ENCODE measurements around the gene MOSPD2. TPM values are rescaled to one million over a fixed set of nuclear protein-coding genes. Genes with fewer than 3 reads are reported as not detected.

MOSPD2 gene
- total RNA-seq, 4 donors from 2014 or later = 19.0 to 35.8 (median 21.9) TPM

DNA sequence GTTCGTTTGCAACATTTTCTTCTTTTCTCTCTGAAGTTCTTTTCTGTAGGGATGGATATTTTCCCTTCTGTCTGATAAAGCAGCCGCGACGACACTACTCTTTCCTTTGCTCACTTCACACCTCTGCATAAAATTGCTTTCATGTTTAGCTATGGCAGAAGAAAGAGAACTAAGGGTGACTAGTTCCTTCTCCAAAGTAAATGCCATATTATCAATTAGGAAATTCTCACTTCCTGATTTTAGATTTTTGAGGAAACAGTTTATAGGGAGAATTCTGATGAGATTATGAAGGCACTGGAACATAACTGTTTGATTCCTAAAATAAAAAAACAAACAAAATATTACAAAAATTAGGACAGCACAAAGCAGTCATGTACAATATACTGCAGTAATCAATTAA, 29.6 kb upstream of the MOSPD2 start:
- no peak for TF ChIP-seq CTCF (IDR thresholded peaks at IDR 0.05)
- DNase-seq (ENCODE audit: low spot score) = no peak
- ATAC-seq (ENCODE audit: low FRiP score) = no peak

- TF ChIP-seq CTCF (IDR thresholded peaks at IDR 0.05) = no peak
- ATAC-seq (ENCODE audit: low FRiP score) = no peak
- DNase-seq (ENCODE audit: low spot score) = no peak
Measured at GRCh38 chrX:14851526-14851925, 21.7 kb upstream of the MOSPD2 start.

GRCh38 chrX:14864631-14865030, 8.6 kb upstream of the MOSPD2 start:
- ATAC-seq (ENCODE audit: low FRiP score) = no peak
- DNase-seq (ENCODE audit: low spot score) = no peak
- TF ChIP-seq CTCF (IDR thresholded peaks at IDR 0.05) = no peak

DNA sequence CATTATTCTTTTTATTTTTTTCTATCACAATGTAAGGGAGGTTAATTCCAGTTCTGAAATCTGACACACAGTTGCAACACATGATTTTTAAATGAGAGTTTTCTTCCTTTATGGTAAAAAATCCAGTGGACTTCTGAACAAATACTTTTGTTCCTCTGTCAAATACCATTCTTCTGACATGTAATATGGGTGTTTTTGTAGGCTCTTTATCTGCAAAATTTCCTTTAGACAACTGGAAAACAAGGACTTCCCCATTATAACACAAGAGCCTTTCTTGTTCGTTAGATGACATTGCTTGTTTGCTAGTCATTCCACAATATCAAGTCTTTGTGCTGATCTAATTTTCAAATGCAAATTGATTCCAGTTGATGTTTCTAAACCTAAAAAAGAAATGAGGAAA, 8.0 kb upstream of the MOSPD2 start:
- TF ChIP-seq CTCF (IDR thresholded peaks at IDR 0.05) = no peak
- ATAC-seq (ENCODE audit: low FRiP score) (no peak), DNase-seq (ENCODE audit: low spot score) (no peak)

DNA sequence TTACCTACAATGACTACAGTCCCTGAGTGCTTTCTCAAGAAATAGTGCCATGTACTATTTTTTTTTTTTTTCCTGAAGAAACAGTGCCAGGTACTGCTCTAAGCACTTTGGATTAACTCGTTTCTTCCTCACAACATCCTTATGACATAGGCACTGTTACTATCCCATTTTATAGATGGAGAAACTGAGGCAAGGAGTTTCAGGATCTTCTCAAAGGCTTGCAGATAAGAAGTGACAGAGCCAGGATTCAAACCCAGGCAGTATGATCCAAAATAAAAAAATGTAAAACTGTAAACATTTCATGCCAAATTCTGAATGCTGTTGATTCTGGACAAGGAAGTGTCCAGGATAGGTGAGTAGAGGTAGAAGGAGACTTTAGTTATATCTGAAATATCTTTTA, 1.5 kb upstream of the MOSPD2 start:
- DNase-seq (ENCODE audit: low spot score) (no peak), ATAC-seq (ENCODE audit: low FRiP score) (no peak)
- TF ChIP-seq CTCF (IDR thresholded peaks at IDR 0.05) = no peak

DNA sequence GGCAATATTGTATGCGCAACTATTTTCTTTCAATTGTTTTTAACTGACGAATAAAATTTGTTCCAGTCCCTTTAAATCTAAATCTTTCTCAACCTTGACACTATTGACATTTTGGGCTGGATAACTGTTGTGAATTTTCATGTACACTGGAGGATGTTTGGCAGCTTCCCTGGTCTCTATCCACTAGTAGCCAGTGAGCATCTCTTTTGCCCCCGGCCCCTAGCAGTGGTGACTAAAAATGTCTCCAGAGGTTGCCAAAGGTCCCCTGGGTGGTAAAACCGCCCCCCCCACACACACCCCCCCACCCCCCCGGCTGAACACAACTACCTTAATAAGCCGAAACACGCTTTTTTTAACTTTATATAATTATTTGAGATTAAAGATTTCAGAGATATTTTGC, 866 bp upstream of the MOSPD2 start:
- DNase-seq (ENCODE audit: low spot score) = no peak
- ATAC-seq (ENCODE audit: low FRiP score) = no peak

DNA sequence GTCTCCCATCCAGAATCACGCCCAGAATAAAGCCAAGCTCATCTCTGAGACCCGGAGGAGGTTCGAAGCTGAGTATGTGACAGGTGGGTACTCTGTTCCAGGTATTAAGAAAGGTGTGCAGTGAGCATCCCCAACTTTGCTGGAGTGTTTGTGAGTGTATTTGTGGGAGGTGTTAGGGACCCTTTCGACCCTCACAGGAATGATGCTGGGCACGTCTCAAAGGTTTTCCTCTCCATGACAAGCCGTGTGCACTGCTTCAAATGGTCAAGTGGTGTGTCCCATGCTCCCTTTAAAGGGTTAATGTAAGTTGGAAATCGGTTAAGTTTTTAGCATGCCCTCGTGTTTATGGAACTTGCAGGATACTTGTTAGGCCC, 442 bp downstream of the MOSPD2 start:
- no peak for ATAC-seq (ENCODE audit: low FRiP score)
- no peak for TF ChIP-seq CTCF (IDR thresholded peaks at IDR 0.05)
- DNase-seq (ENCODE audit: low spot score) = no peak

More for the DNA sequence above, 866 bp upstream of the MOSPD2 start:
- no peak for TF ChIP-seq CTCF (IDR thresholded peaks at IDR 0.05)

Data from omental fat pad (tissue), 4 donors.